ENCODE measurements around the gene KIRREL3.

- TF ChIP-seq POLR2A (IDR thresholded peaks at IDR 0.05) (no peak), POLR2AphosphoS5 (IDR thresholded peaks at IDR 0.05) (no peak), CTCF (IDR thresholded peaks at IDR 0.05) (no peak)
Measured at GRCh38 chr11:126857860-126858808, 142.4 kb downstream of the KIRREL3 start.

Data from prostate gland (tissue), 2 donors.